ENCODE measurements around the gene APBA1.

Gene APBA1

GRCh38 chr9:69617006-69617405, 55.2 kb downstream of the APBA1 start:
- no peak overlapping the region for H3K9ac ChIP-seq (ENCODE audit: low read length)
- H3K27ac ChIP-seq (ENCODE audit: low read depth, low read length) = no peak overlapping the region
- H3K9me2 ChIP-seq (replicated peaks; ENCODE audit: insufficient read depth, low read length) = no peaks in the 10 kb centered on the region
- no peaks in the 10 kb centered on the region for H3F3A ChIP-seq (ENCODE audit: insufficient read depth)
- H2AFZ ChIP-seq (ENCODE audit: low read depth, low read length, severe bottlenecking) = no peak overlapping the region
- no peak overlapping the region for H3K4me3 ChIP-seq (ENCODE audit: insufficient read depth, low read length, poor library complexity, severe bottlenecking)
- H3K4me2 ChIP-seq (ENCODE audit: low read depth, low read length, poor library complexity, severe bottlenecking) = no peak overlapping the region
- no peaks in the 10 kb centered on the region for H4K20me1 ChIP-seq (ENCODE audit: low read depth, low read length)
- TF ChIP-seq EZH2phosphoT487 (conservative IDR thresholded peaks at IDR 0.05; ENCODE audit: low read length) (no peak), CTCF (IDR thresholded peaks at IDR 0.05; ENCODE audit: insufficient read depth, low read length, poor library complexity, severe bottlenecking) (no peak)
- H3K9me3 ChIP-seq (ENCODE audit: insufficient read depth, low read length) = no peaks in the 10 kb centered on the region
- no peaks in the 10 kb centered on the region for H3K79me2 ChIP-seq (ENCODE audit: insufficient read depth, low read length)
- H3K27me3 ChIP-seq (ENCODE audit: low read length) = no peaks in the 10 kb centered on the region
- H3K36me3 ChIP-seq (ENCODE audit: low read length) = no peaks in the 10 kb centered on the region

GRCh38 chr9:69615880-69616279, 56.3 kb downstream of the APBA1 start:
- TF ChIP-seq CTCF (IDR thresholded peaks at IDR 0.05; ENCODE audit: insufficient read depth, low read length, poor library complexity, severe bottlenecking) = no peak
- TF ChIP-seq EZH2phosphoT487 (conservative IDR thresholded peaks at IDR 0.05; ENCODE audit: low read length) = no peak
- H3K9me3 ChIP-seq (ENCODE audit: insufficient read depth, low read length) = no peaks in the 10 kb centered on the region
- H3K27ac ChIP-seq (ENCODE audit: low read depth, low read length) = no peak overlapping the region
- H3K9me2 ChIP-seq (replicated peaks; ENCODE audit: insufficient read depth, low read length) = no peaks in the 10 kb centered on the region
- H3K36me3 ChIP-seq (ENCODE audit: low read length) = no peaks in the 10 kb centered on the region
- no peak overlapping the region for H3K4me3 ChIP-seq (ENCODE audit: insufficient read depth, low read length, poor library complexity, severe bottlenecking)
- no peaks in the 10 kb centered on the region for H3K27me3 ChIP-seq (ENCODE audit: low read length)
- H2AFZ ChIP-seq (ENCODE audit: low read depth, low read length, severe bottlenecking) = no peak overlapping the region
- no peaks in the 10 kb centered on the region for H3F3A ChIP-seq (ENCODE audit: insufficient read depth)
- no peaks in the 10 kb centered on the region for H4K20me1 ChIP-seq (ENCODE audit: low read depth, low read length)
- H3K9ac ChIP-seq (ENCODE audit: low read length) = no peak overlapping the region
- H3K4me2 ChIP-seq (ENCODE audit: low read depth, low read length, poor library complexity, severe bottlenecking) = no peak overlapping the region
- H3K79me2 ChIP-seq (ENCODE audit: insufficient read depth, low read length) = no peaks in the 10 kb centered on the region

GRCh38 chr9:69611221-69611620, 61.0 kb downstream of the APBA1 start:
- Histone ChIP-seq H3F3A (ENCODE audit: insufficient read depth) (no peaks in the 10 kb centered on the region), H3K9me2 (replicated peaks; ENCODE audit: insufficient read depth, low read length) (no peaks in the 10 kb centered on the region), H3K36me3 (ENCODE audit: low read length) (no peaks in the 10 kb centered on the region), H3K79me2 (ENCODE audit: insufficient read depth, low read length) (no peaks in the 10 kb centered on the region), H3K27ac (ENCODE audit: low read depth, low read length) (no peak overlapping the region), H3K9me3 (ENCODE audit: insufficient read depth, low read length) (no peaks in the 10 kb centered on the region), H3K4me2 (ENCODE audit: low read depth, low read length, poor library complexity, severe bottlenecking) (no peak overlapping the region), H3K4me3 (ENCODE audit: insufficient read depth, low read length, poor library complexity, severe bottlenecking) (no peak overlapping the region), H3K9ac (ENCODE audit: low read length) (no peak overlapping the region), H3K27me3 (ENCODE audit: low read length) (no peaks in the 10 kb centered on the region), H2AFZ (ENCODE audit: low read depth, low read length, severe bottlenecking) (no peak overlapping the region), H4K20me1 (ENCODE audit: low read depth, low read length) (no peaks in the 10 kb centered on the region)
- TF ChIP-seq EZH2phosphoT487 (conservative IDR thresholded peaks at IDR 0.05; ENCODE audit: low read length) (no peak), CTCF (IDR thresholded peaks at IDR 0.05; ENCODE audit: insufficient read depth, low read length, poor library complexity, severe bottlenecking) (no peak)

Data from SU-DHL-6 (cell line).